Measurements from ENCODE around the gene SDHAF1. TPM values are rescaled to one million over a fixed set of nuclear protein-coding genes. Genes with fewer than 3 reads are reported as not detected.
"Not testable (repeated sequence)": the region's sequence is repeated elsewhere in the genome, so short reads cannot be mapped to it uniquely, and the experiment has no call there.

SDHAF1 gene
- total RNA-seq, 1 donor from 2014 or later, result 21.2 TPM

DNA sequence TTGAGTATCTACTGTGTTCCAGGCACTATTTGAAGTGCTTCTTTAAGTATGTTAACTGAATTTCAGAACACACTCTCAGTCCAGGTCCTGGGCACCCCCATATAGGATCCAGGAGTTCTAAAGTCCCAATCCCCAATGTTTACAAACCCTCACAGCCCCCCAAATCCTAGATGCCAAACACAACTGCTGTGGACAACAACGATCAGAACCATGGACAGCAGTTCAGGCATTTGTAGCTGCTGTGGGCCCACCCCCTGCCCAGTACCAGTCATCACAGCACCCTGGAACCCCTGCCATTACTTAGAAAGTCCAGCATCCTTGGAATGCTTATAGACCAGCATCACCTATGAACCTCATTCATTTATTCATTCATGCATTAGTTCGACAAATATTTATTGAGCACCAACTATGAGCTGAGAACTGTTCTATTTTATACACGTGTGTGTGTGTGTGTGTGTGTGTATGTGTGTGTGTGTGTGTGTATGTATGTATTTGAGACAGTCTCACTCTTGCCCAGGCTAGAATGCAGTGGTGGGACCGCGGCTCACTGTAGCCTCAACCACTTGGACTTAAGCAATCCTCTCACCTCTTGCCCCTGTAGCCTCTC, 19.3 kb upstream of the SDHAF1 start:
- Mint-ChIP-seq H3K4me3 (no peak overlapping the region), H3K27ac (no peak overlapping the region), H3K36me3 (ENCODE audit: low read depth) (no peaks in the 10 kb centered on the region), H3K27me3 (ENCODE audit: insufficient read depth) (peaks cover 9% of the 10 kb centered on the region), H3K4me1 (ENCODE audit: low read depth) (no peaks in the 10 kb centered on the region), H3K9me3 (no peaks in the 10 kb centered on the region)
- intact Hi-C loops (cut with micrococcal nuclease), result loop anchor here (1.0 kb wide), 1 partner anchor 12 kb away; no protein-coding TSS in a partner anchor
- no peak for DNase-seq (ENCODE audit: low spot score)

DNA sequence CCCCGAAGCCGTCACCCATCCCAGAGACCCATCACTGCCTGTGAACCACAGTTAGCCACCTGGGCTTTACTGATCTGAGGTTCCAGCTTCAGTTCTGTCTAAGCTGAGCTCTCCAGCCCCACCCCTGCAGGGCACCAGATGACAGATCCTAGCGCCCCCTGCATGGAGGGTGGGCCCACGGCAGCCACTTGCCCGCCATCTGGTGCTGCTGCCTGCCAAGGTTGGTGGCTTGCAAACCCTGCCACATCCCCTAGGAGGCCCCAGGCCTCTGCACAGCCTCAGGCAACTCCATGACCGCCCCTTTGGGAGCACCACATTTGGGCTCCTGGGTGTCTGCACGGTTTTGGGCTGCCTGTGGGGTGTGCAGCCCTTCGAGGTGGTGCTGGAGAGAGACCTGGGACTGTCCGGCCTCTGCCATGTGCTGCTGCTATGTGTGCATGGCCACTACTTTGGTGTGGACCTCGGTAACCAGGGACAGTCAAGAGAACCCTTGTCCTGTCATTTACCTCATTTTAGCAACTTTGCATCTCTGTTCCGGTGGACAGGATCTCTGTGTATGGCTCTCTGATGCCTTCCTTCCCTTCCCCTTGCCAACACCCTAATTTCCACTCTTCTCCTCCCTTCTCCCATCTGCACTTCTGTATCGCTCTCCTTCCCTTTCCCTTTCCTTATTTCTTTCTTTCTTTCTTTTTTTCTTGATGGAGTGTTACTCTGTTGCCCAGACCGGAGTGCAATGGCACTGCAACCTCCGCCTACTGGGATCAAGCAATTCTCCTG, 17.4 kb upstream of the SDHAF1 start:
- H3K4me1 Mint-ChIP-seq (ENCODE audit: low read depth), result no peaks in the 10 kb centered on the region
- intact Hi-C loops (cut with micrococcal nuclease), result no loop called here

DNA sequence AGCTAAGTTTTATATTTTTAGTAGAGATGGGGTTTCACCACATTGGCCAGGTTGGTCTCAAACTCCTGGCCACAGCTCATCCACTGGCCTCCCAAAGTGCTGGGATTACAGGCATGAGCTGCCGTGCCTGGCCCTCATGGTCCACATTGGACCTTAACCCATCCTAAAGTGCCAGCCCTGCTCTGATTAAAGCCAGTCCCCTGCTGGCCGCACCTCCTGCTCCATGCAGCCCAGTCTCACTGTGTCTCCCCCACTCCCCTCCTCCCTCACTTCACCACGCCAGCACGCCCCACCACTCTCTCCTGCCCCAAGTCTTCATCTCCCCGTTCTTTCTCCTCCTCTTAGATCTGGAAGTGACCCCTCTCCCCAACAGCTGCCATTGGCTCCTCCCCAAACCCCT, 16.7 kb upstream of the SDHAF1 start:
- no peak for DNase-seq (ENCODE audit: low spot score)
- intact Hi-C loops (cut with micrococcal nuclease), result no loop called here
- H3K27me3 Mint-ChIP-seq (ENCODE audit: insufficient read depth), result peaks cover 14% of the 10 kb centered on the region
- H3K36me3 Mint-ChIP-seq (ENCODE audit: low read depth), result no peaks in the 10 kb centered on the region
- no peak overlapping the region for H3K27ac Mint-ChIP-seq
- no peaks in the 10 kb centered on the region for H3K9me3 Mint-ChIP-seq
- no peaks in the 10 kb centered on the region for H3K4me1 Mint-ChIP-seq (ENCODE audit: low read depth)
- no peak overlapping the region for H3K4me3 Mint-ChIP-seq

More for the DNA sequence above, 17.4 kb upstream of the SDHAF1 start:
- H3K4me3 Mint-ChIP-seq, result no peak overlapping the region
- H3K27me3 Mint-ChIP-seq (ENCODE audit: insufficient read depth), result peaks cover 14% of the 10 kb centered on the region
- no peak for DNase-seq (ENCODE audit: low spot score)
- no peak overlapping the region for H3K27ac Mint-ChIP-seq
- H3K9me3 Mint-ChIP-seq, result no peaks in the 10 kb centered on the region
- no peaks in the 10 kb centered on the region for H3K36me3 Mint-ChIP-seq (ENCODE audit: low read depth)

DNA sequence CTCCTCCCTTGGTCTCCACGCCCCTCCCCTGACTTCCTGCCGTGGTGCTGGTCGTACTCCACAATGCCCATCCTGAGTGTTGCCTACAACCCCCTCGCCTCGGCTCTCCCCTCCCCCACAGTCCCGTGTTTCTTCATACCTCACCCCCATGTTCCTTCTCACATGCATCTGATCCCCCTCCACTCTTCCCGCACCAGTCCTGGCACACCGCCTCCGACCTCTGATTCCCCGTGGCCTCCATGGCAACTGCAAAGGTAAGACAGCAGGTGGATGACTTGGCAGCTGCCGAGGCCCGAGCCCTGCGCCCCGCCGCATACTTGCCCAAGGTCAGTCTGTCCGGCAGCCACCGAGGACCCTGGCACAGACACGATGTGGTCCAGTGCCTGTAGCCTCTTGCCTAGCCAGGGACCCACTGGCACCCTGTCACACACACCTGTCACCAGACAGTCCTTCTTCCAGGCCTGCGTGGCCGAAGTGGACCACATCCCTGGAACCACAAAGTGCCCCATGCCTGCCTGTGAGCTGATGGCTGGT, 16.1 kb upstream of the SDHAF1 start:
- Mint-ChIP-seq H3K9me3 (no peaks in the 10 kb centered on the region), H3K27me3 (ENCODE audit: insufficient read depth) (peaks cover 12% of the 10 kb centered on the region), H3K27ac (no peak overlapping the region), H3K4me3 (no peak overlapping the region), H3K36me3 (ENCODE audit: low read depth) (no peaks in the 10 kb centered on the region), H3K4me1 (ENCODE audit: low read depth) (no peaks in the 10 kb centered on the region)
- intact Hi-C loops (cut with micrococcal nuclease), result no loop called here
- DNase-seq (ENCODE audit: low spot score), result no peak

DNA sequence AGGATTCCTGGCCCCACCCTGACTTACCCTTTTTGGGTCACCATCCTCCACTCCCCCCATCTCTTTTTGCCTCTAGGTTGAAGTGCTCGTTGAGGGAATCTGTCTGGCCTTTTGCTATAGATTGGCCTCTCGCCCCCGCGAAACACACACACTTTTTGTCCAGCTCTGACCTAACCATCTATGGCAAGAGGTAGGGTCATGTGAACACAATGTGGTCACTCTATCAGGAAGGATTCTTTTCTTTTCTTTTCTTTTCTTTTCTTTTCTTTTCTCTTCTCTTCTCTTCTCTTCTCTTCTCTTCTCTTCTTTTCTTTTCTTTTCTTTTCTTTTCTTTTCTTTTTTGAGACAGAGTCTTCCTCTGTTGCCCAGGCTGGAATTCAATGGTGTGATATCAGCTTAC, 14.0 kb upstream of the SDHAF1 start:
- H3K27me3 Mint-ChIP-seq (ENCODE audit: insufficient read depth), result peaks cover 27% of the 10 kb centered on the region
- H3K9me3 Mint-ChIP-seq; H3K4me1 Mint-ChIP-seq (ENCODE audit: low read depth); H3K4me3 Mint-ChIP-seq; intact Hi-C loops (cut with micrococcal nuclease); DNase-seq (ENCODE audit: low spot score); H3K27ac Mint-ChIP-seq; H3K36me3 Mint-ChIP-seq (ENCODE audit: low read depth): not testable (repeated sequence)

DNA sequence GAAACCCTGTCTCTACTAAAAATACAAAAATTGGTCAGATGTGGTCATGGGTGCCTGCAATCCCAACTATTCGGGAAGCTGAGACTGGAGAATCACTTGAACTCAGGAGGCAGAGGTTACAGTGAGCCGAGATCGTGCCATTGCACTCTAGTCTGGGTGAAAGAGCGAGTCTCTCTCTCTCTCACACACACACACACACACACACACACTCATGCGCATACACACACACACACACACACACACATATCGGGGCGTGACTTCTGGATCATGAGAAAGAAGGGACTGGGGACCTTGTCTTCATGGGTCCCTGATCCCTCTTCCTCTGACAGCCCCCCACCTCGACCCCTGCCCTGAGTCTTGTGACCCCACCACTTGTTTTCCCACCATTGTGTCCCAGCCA, 11.8 kb upstream of the SDHAF1 start:
- Mint-ChIP-seq H3K36me3 (ENCODE audit: low read depth) (no peaks in the 10 kb centered on the region), H3K4me3 (no peak overlapping the region), H3K4me1 (ENCODE audit: low read depth) (peaks cover 5% of the 10 kb centered on the region), H3K27me3 (ENCODE audit: insufficient read depth) (peaks cover 38% of the 10 kb centered on the region), H3K27ac (no peak overlapping the region), H3K9me3 (no peaks in the 10 kb centered on the region)
- intact Hi-C loops (cut with micrococcal nuclease), result no loop called here
- no peak for DNase-seq (ENCODE audit: low spot score)

DNA sequence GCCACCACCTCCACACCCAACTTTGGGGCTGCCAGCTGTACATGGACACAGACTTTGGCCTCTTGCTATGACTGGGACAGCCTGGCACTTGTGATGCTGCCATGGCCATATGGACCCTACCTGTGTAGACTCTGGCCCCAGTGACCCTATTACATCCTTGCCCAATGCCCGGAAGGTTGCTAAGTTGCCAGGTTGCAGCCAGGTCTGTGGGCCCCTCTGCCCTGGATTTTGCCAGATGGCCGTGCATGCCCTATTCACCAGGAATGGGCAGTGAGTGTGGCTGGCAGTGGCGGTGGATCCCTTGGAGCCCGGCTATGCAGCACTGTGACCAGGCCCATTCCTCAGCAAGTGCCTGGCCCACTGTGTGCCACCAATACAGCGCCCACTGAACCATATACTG, 8.9 kb upstream of the SDHAF1 start:
- Mint-ChIP-seq H3K9me3 (no peaks in the 10 kb centered on the region), H3K27ac (no peak overlapping the region), H3K36me3 (ENCODE audit: low read depth) (no peaks in the 10 kb centered on the region), H3K4me3 (no peak overlapping the region), H3K4me1 (ENCODE audit: low read depth) (peaks cover 5% of the 10 kb centered on the region), H3K27me3 (ENCODE audit: insufficient read depth) (peaks cover 32% of the 10 kb centered on the region)
- intact Hi-C loops (cut with micrococcal nuclease), result no loop called here
- no peak for DNase-seq (ENCODE audit: low spot score)

DNA sequence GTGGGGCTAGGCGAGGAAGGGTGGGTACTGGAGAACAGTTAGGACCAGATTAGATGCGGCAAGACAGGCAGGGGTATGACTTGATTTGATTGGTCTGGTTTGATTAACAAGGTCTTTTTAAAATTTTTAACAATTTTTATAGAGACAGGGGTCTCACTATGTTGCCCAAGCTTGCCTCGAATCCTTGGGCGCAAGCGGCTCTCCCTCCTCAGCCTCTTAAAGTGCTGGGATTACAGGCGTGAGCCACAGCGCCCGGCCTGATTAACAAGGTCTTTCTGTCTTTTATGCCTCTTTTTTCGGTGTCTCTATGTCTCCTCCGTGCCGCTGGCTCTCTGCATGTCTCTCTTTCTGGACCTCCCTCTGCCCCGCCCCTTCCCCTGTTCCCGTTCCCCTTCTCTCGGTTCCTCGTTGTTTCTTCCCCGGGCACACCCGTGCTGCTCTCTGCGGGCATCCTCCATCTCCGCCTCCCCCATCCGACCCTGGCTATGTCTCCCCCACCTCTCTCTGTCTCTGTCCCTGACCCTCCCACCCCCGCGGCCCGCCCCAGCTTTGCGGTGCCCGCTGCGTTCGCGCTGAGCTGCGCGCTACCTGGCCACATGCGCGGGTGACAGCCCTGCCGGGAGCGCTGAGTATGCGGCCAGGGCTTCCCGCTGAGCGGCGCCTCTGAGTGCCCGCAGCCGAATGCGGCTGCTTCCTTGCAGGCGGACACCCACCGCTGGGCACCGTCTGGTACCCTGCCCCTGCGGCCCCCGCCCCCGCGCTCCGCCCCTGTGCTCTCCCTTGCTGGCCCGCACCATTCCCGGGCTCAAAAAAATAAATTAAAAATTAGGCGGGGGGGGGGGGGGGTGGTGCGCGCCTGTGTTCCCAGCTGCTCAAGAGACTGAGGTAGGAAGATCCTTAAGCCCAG, 8.1 kb upstream of the SDHAF1 start:
- Mint-ChIP-seq H3K4me3 (peak overlapping the region; percentile 82), H3K4me1 (ENCODE audit: low read depth) (peaks cover 5% of the 10 kb centered on the region), H3K27me3 (ENCODE audit: insufficient read depth) (peaks cover 32% of the 10 kb centered on the region), H3K27ac (no peak overlapping the region), H3K36me3 (ENCODE audit: low read depth) (no peaks in the 10 kb centered on the region), H3K9me3 (no peaks in the 10 kb centered on the region)
- DNase-seq (ENCODE audit: low spot score), result no peak
- intact Hi-C loops (cut with micrococcal nuclease), result loop anchor here (1.0 kb wide), 1 partner anchor 8 kb away; the partner anchor contains the start of gene SDHAF1

DNA sequence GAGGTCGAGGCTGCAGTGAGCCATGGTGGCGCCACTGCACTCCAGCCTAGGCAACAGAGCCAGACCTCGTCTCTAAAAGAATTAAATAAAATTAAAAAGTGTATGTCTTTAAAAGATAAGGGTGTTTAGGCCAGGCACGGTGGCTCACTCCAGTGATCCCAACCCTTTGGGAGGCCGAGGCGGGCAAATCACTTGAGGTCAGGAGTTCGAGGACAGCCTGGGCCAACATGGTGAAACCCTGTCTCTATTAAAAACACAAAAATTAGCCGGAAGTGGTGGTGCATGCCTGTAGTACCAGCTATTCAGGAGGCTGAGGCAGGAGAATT, 7.5 kb upstream of the SDHAF1 start:
- Mint-ChIP-seq H3K4me1 (ENCODE audit: low read depth) (peaks cover 5% of the 10 kb centered on the region), H3K9me3 (no peaks in the 10 kb centered on the region)

DNA sequence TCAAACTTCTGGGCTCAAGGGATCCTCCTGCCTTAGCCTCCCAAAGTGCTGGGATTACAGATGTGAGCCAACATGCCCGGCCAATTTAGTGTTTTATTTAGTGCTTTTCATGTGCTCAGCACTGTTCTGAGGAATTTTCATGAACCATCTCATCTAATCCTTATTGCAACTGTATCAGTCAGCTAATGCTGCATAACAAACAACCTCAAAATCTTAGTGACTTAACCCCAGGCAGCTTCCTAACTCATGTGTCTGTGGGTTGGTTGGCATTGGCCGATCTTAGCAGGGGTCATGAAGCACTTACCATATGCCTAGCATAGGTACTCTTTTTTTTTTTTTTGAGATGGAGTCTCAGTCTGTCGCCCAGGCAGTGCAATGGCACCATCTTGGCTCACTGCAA, 6.2 kb upstream of the SDHAF1 start:
- Mint-ChIP-seq H3K4me1 (ENCODE audit: low read depth) (peaks cover 5% of the 10 kb centered on the region), H3K27ac (no peak overlapping the region), H3K4me3 (no peak overlapping the region), H3K36me3 (ENCODE audit: low read depth) (no peaks in the 10 kb centered on the region), H3K9me3 (no peaks in the 10 kb centered on the region), H3K27me3 (ENCODE audit: insufficient read depth) (peaks cover 32% of the 10 kb centered on the region)
- intact Hi-C loops (cut with micrococcal nuclease), result no loop called here
- DNase-seq (ENCODE audit: low spot score), result no peak

More for the DNA sequence above, 7.5 kb upstream of the SDHAF1 start:
- H3K27ac Mint-ChIP-seq, result no peak overlapping the region
- H3K4me3 Mint-ChIP-seq, result no peak overlapping the region
- no peaks in the 10 kb centered on the region for H3K36me3 Mint-ChIP-seq (ENCODE audit: low read depth)
- intact Hi-C loops (cut with micrococcal nuclease), result loop anchor here (1.0 kb wide), 1 partner anchor 8 kb away; the partner anchor contains the start of gene SDHAF1
- no peak for DNase-seq (ENCODE audit: low spot score)
- H3K27me3 Mint-ChIP-seq (ENCODE audit: insufficient read depth), result peaks cover 32% of the 10 kb centered on the region

DNA sequence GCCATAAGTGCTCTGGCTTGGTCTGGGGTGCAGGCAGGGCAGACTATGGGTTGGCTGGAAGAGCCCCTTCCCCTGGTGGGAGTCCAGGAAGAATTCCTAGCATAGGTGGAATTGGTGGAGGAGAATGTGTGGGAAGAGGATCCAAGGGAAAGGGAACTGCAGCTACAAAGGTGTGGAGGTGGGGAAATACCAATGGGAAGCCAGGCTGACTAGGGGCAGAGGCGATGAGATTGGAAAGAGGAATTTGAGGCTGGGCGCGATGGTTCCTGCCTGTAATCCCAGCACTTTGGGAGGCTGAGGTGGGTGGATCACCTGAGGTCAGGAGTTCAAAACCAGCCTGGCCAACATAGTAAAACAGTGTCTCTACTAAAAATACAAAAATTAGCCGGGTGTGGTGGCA, 4.8 kb upstream of the SDHAF1 start:
- Mint-ChIP-seq H3K36me3 (ENCODE audit: low read depth) (no peaks in the 10 kb centered on the region), H3K9me3 (no peaks in the 10 kb centered on the region), H3K4me1 (ENCODE audit: low read depth) (peaks cover 10% of the 10 kb centered on the region), H3K27me3 (ENCODE audit: insufficient read depth) (peaks cover 24% of the 10 kb centered on the region), H3K4me3 (no peak overlapping the region), H3K27ac (no peak overlapping the region)
- DNase-seq (ENCODE audit: low spot score), result no peak
- intact Hi-C loops (cut with micrococcal nuclease), result no loop called here

DNA sequence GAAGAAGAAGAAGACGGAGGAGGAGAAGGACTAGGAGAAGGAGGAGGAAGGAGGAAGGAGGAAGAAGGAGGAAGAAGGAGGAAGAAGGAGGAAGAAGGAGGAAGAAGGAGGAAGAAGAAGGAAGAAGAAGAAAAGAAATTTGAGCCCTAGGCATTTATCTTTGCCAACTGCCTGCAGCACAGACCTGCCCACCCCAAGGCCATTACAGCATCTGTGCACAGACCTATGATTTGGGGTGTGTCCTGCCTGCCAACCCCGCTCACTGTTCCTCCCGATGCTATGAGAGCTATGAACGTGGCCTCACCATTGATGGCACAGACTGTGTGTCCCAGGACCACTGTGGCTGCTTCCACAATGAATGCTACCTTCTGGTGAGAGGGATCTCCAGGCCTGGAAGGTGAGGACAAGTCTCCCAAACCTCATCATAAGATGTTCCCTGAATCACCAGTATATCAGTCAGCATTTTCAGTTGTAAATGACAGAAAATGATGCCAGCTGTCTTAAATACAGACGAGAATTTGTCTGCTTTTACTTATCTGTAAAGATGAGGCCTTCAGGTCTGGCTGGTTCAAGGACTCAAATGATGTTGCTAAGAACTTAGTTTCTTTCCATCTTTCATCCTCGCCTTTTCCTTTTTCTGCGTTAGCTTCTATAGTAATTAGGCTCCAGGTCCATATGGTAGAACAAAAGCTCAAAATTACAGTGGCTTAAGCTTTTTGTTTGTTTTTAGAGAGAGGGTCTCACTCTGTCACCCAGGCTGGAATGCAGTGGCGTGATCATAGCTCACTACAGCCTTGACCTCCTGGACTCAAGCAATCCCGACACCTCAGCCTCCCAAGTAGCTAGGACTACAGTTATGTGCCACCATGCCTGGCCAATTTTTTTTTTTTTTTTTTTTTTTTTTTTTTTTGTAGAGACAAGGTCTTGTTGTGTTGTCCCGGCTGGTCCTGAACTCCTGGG, 3.9 kb upstream of the SDHAF1 start:
- peaks cover 15% of the 10 kb centered on the region for H3K4me1 Mint-ChIP-seq (ENCODE audit: low read depth)
- no peaks in the 10 kb centered on the region for H3K9me3 Mint-ChIP-seq
- H3K27ac Mint-ChIP-seq, result no peak overlapping the region
- intact Hi-C loops (cut with micrococcal nuclease), result no loop called here
- H3K36me3 Mint-ChIP-seq (ENCODE audit: low read depth), result no peaks in the 10 kb centered on the region
- peaks cover 16% of the 10 kb centered on the region for H3K27me3 Mint-ChIP-seq (ENCODE audit: insufficient read depth)
- DNase-seq (ENCODE audit: low spot score), result no peak
- H3K4me3 Mint-ChIP-seq, result no peak overlapping the region
